H9 (cell line): ENCODE measurements around the gene CASP8. TPM values are rescaled to one million over a fixed set of nuclear protein-coding genes. Genes with fewer than 3 reads are reported as not detected.

Experiments used
- DNase-seq: peaks from one replicate; pipeline ENCODE4 v3.0.0-alpha.2; 2017
- H2AFZ ChIP-seq: one replicate; pipeline ENCODE4 v1.6.1; 2013; ENCODE audit warnings: mild to moderate bottlenecking, low read length, control low read depth, moderate library complexity
- H2AK5ac ChIP-seq: 2 replicates; pipeline ENCODE4 v1.6.1; 2013; ENCODE audit warnings: low read length, control low read depth, mixed read lengths; ENCODE audit not compliant: insufficient read length
- H2BK120ac ChIP-seq: one replicate; pipeline ENCODE4 v1.6.1; 2013; ENCODE audit warnings: low read depth, mild to moderate bottlenecking, low read length, control low read depth, inconsistent platforms; ENCODE audit not compliant: poor library complexity, severe bottlenecking
- H2BK12ac ChIP-seq: 2 replicates; pipeline ENCODE4 v1.6.1; 2013; ENCODE audit warnings: low read length, control low read depth, mixed read lengths, low read depth; ENCODE audit not compliant: insufficient read length
- H2BK15ac ChIP-seq: 2 replicates; pipeline ENCODE4 v1.6.1; 2013; ENCODE audit warnings: low read depth, low read length, control low read depth
- H2BK20ac ChIP-seq: one replicate; pipeline ENCODE4 v1.6.1; 2013; ENCODE audit warnings: low read depth, mild to moderate bottlenecking, low read length, control low read depth, inconsistent platforms; ENCODE audit not compliant: poor library complexity, severe bottlenecking
- H2BK5ac ChIP-seq: 2 replicates; pipeline ENCODE4 v1.6.1; 2013; ENCODE audit warnings: low read length, control low read depth, mixed read lengths; ENCODE audit not compliant: insufficient read length
- H3K14ac ChIP-seq: 2 replicates; pipeline ENCODE4 v1.6.1; 2013; ENCODE audit warnings: low read length, control low read depth; ENCODE audit not compliant: insufficient read depth
- H3K18ac ChIP-seq: 2 replicates; pipeline ENCODE4 v1.6.1; 2013; ENCODE audit warnings: low read depth, mild to moderate bottlenecking, mixed read lengths, low read length, control low read depth; ENCODE audit not compliant: insufficient read length
- H3K23ac ChIP-seq: 2 replicates; pipeline ENCODE4 v1.6.1; 2013; ENCODE audit warnings: low read length, control low read depth, mixed read lengths, low read depth; ENCODE audit not compliant: insufficient read length
- H3K23me2 ChIP-seq: 2 replicates; pipeline ENCODE4 v1.6.1; 2013; ENCODE audit warnings: low read depth, mild to moderate bottlenecking, mixed read lengths, low read length, control low read depth; ENCODE audit not compliant: insufficient read length, poor library complexity, severe bottlenecking
- H3K27ac ChIP-seq: 2 replicates; pipeline ENCODE4 v1.5.1; 2013; ENCODE audit warnings: low read length, control low read depth, mixed read lengths, low read depth; ENCODE audit not compliant: insufficient read length
- H3K27me3 ChIP-seq: 2 replicates; pipeline ENCODE4 v1.6.1; 2013; ENCODE audit warnings: low read length, control low read depth, inconsistent platforms; ENCODE audit not compliant: insufficient read depth
- H3K4ac ChIP-seq: 2 replicates; pipeline ENCODE4 v1.6.1; 2013; ENCODE audit warnings: low read depth, mild to moderate bottlenecking, control low read depth, inconsistent platforms, low read length, moderate library complexity
- H3K4me1 ChIP-seq: 2 replicates; pipeline ENCODE4 v1.6.1; 2013; ENCODE audit warnings: low read length, control low read depth, inconsistent platforms; ENCODE audit not compliant: insufficient read depth
- H3K4me2 ChIP-seq: 2 replicates; pipeline ENCODE4 v1.6.1; 2013; ENCODE audit warnings: low read length, control low read depth, mixed read lengths; ENCODE audit not compliant: insufficient read length, insufficient read depth
- H3K56ac ChIP-seq: 2 replicates; pipeline ENCODE4 v1.6.1; 2013; ENCODE audit warnings: low read depth, mild to moderate bottlenecking, mixed read lengths, low read length, control low read depth; ENCODE audit not compliant: insufficient read length
- H3K79me1 ChIP-seq: 2 replicates; pipeline ENCODE4 v1.6.1; 2013; ENCODE audit warnings: low read depth, mild to moderate bottlenecking, moderate library complexity, low read length, control low read depth, inconsistent platforms; ENCODE audit not compliant: insufficient read depth, poor library complexity, severe bottlenecking
- H3K79me2 ChIP-seq: 2 replicates; pipeline ENCODE4 v1.6.1; 2013; ENCODE audit warnings: low read length, control low read depth, inconsistent platforms; ENCODE audit not compliant: insufficient read depth
- H3K9ac ChIP-seq: 2 replicates; pipeline ENCODE4 v1.6.1; 2013; ENCODE audit warnings: low read length, control low read depth, mixed read lengths; ENCODE audit not compliant: insufficient read length; ENCODE audit errors: extremely low read depth
- H3K9me3 ChIP-seq: one replicate; pipeline ENCODE4 v1.6.1; 2013; ENCODE audit warnings: low read depth, low read length, inconsistent platforms; ENCODE audit not compliant: control insufficient read depth
- H3T11ph ChIP-seq: one replicate; pipeline ENCODE4 v1.6.1; 2013; ENCODE audit warnings: mild to moderate bottlenecking, low read length, control low read depth, inconsistent platforms
- H4K20me1 ChIP-seq: one replicate; pipeline ENCODE4 v1.6.1; 2013; ENCODE audit not compliant: control insufficient read depth, insufficient read length, insufficient read depth
- H4K5ac ChIP-seq: 2 replicates; pipeline ENCODE4 v1.6.1; 2013; ENCODE audit warnings: low read depth, mild to moderate bottlenecking, mixed read lengths, low read length, control low read depth; ENCODE audit not compliant: insufficient read length
- H4K8ac ChIP-seq: replicated peaks from 2 replicates; pipeline ENCODE4 v1.6.1; 2013; ENCODE audit warnings: low read length, control low read depth, mixed read lengths, low read depth; ENCODE audit not compliant: insufficient read length
- H4K91ac ChIP-seq: 2 replicates; pipeline ENCODE4 v1.6.1; 2013; ENCODE audit warnings: low read depth, mild to moderate bottlenecking, moderate library complexity, mixed read lengths, low read length, control low read depth; ENCODE audit not compliant: insufficient read length
- H3K27ac Mint-ChIP-seq, 3 experiments: 2 replicates in 2 of 3; 3 replicates in 1 of 3; pipeline ENCODE4 v1.8.0; 2020 to 2021; ENCODE audit warnings: mixed read lengths in 3 of 3, mild to moderate bottlenecking in 1 of 3, moderate library complexity in 1 of 3
- H3K27me3 Mint-ChIP-seq: 2 replicates; pipeline ENCODE4 v1.8.0; 2021; ENCODE audit warnings: low read depth, mild to moderate bottlenecking, moderate library complexity, mixed read lengths
- H3K36me3 Mint-ChIP-seq, 3 experiments: 2 replicates in 2 of 3; 3 replicates in 1 of 3; pipeline ENCODE4 v1.8.0; 2020 to 2021; ENCODE audit warnings: low read depth in 3 of 3, mixed read lengths in 3 of 3; ENCODE audit not compliant: insufficient read depth in 1 of 3
- H3K4me1 Mint-ChIP-seq, 2 experiments: 2 replicates each; pipeline ENCODE4 v1.8.0; 2020; ENCODE audit warnings: mixed read lengths in 2 of 2
- H3K4me3 Mint-ChIP-seq, 2 experiments: 2 replicates in 1 of 2; 3 replicates in 1 of 2; pipeline ENCODE4 v1.8.0; 2020 to 2021; ENCODE audit warnings: mild to moderate bottlenecking in 2 of 2, mixed read lengths in 2 of 2, moderate library complexity in 1 of 2
- H3K9me3 Mint-ChIP-seq, 2 experiments: 2 replicates in 1 of 2; 3 replicates in 1 of 2; pipeline ENCODE4 v1.8.0; 2020; ENCODE audit warnings: mild to moderate bottlenecking in 2 of 2, mixed read lengths in 2 of 2, moderate library complexity in 1 of 2
- CTCF ChIP-seq: fragments of 200-600 bp; sonication (generic); conservative IDR thresholded peaks from 3 replicates; pipeline ENCODE4 v1.8.0; 2021; ENCODE audit warnings: antibody characterized with exemption, mild to moderate bottlenecking
- WGBS: extraction: QIAGEN DNeasy Blood & Tissue Kit; methylation state at CpG from one replicate; pipeline ENCODE4 v1.1.7; 2013; ENCODE audit warnings: missing lambda C conversion rate, low lambda C conversion rate, mixed read lengths; ENCODE audit not compliant: insufficient read length; ENCODE audit errors: extremely low coverage; 5-methylcytosine and 5-hydroxymethylcytosine counted together
- total RNA-seq: library from RNA; stranded (reverse); gene quantifications from 2 replicates; pipeline ENCODE4 v1.2.1, GENCODE V29; 2021

Gene CASP8
- total RNA-seq, 1 experiment from 2014 or later: 10.0 TPM

DNA sequence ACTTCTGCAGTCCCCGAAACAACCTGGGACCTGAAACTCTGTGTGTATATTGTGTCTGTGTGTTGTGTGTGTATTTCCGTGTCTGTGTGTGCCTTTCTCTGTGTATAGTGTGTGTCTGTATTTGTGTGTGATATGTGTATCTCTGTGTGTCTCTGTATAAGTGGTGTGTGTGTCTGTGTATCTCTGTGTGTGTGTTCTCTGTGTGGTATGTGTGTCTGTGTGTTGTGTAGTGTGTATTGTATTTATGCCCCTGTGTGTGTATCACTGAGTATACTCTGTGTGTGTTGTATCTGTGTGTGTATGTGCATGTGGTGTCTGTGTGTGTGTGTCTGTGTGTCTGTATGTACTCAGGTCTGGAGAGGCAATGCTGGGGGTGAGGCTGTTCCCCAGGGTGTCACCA, 11.6 kb downstream of the CASP8 start:
- Histone ChIP-seq H2BK12ac (no peak overlapping the region), H2AFZ (no peak overlapping the region), H3K23ac (no peak overlapping the region), H3K9ac (no peak overlapping the region), H4K91ac (no peak overlapping the region), H2BK15ac (no peak overlapping the region), H4K20me1 (no peaks in the 10 kb centered on the region), H3T11ph (no peak overlapping the region), H2BK5ac (no peak overlapping the region), H2AK5ac (no peak overlapping the region), H3K4me1 (no peaks in the 10 kb centered on the region), H3K79me2 (no peaks in the 10 kb centered on the region), H3K23me2 (no peaks in the 10 kb centered on the region), H3K18ac (no peak overlapping the region), H4K5ac (no peak overlapping the region), H3K4me2 (no peak overlapping the region), H3K4ac (no peak overlapping the region), H4K8ac (no peak overlapping the region), H3K14ac (no peak overlapping the region), H3K27ac (no peak overlapping the region), H2BK20ac (no peak overlapping the region), H3K79me1 (no peaks in the 10 kb centered on the region), H2BK120ac (no peak overlapping the region), H3K56ac (no peak overlapping the region), H3K9me3 (no peaks in the 10 kb centered on the region), H3K27me3 (no peaks in the 10 kb centered on the region)
- WGBS: no CpG with 5 or more reads among the region's 2 CpGs
- DNase-seq: no peak
- Mint-ChIP-seq H3K9me3 (no peaks in the 10 kb centered on the region), H3K36me3 (no peaks in the 10 kb centered on the region; a peak in 1 of 7 replicates), H3K27ac (no peak overlapping the region), H3K4me3 (no peak overlapping the region), H3K4me1 (0 out of 4 replicates have a peak, but pooled peaks cover 0 to 3% of the 10 kb centered on the region in 2 experiments), H3K27me3 (no peaks in the 10 kb centered on the region)
- no peak for TF ChIP-seq CTCF
